IMR-90 (cell line): Measurements from ENCODE around the gene SMKR1.

Experiments
- BHLHE40 ChIP-seq: fragments of 150-350 bp; IDR thresholded peaks from 2 replicates; pipeline ENCODE4 v1.6.1; 2016; ENCODE audit warnings: mild to moderate bottlenecking, low read depth, low read length
- CEBPB ChIP-seq: IDR thresholded peaks from 2 replicates; pipeline ENCODE4 v1.6.1; 2012; ENCODE audit warnings: low read depth, low read length, improper control_type of control experiment
- CHD1 ChIP-seq: IDR thresholded peaks from 2 replicates; pipeline ENCODE4 v1.6.1; 2012; ENCODE audit warnings: low read depth, low read length, improper control_type of control experiment
- ELK1 ChIP-seq: fragments of 150-350 bp; IDR thresholded peaks from 2 replicates; pipeline ENCODE4 v1.6.1; 2016; ENCODE audit warnings: low read depth, mild to moderate bottlenecking, low read length, moderate library complexity, borderline replicate concordance
- FOS ChIP-seq: fragments of 150-350 bp; IDR thresholded peaks from 2 replicates; pipeline ENCODE4 v1.6.1; 2016; ENCODE audit warnings: low read depth, low read length
- MAFK ChIP-seq: IDR thresholded peaks from 2 replicates; pipeline ENCODE4 v1.6.1; 2012; ENCODE audit warnings: low read depth, low read length, improper control_type of control experiment
- MAZ ChIP-seq: IDR thresholded peaks from 2 replicates; pipeline ENCODE4 v1.6.1; 2012; ENCODE audit warnings: low read depth, mild to moderate bottlenecking, low read length, improper control_type of control experiment, moderate library complexity, borderline replicate concordance
- POLR2A ChIP-seq: IDR thresholded peaks from 2 replicates; pipeline ENCODE4 v1.6.1; 2012; ENCODE audit warnings: mild to moderate bottlenecking, low read depth, low read length
- RAD21 ChIP-seq: IDR thresholded peaks from 2 replicates; pipeline ENCODE4 v1.6.1; 2012; ENCODE audit warnings: low read length, improper control_type of control experiment
- RCOR1 ChIP-seq: IDR thresholded peaks from 2 replicates; pipeline ENCODE4 v1.6.1; 2012; ENCODE audit warnings: mild to moderate bottlenecking, low read length, improper control_type of control experiment; ENCODE audit not compliant: insufficient replicate concordance
- SMC3 ChIP-seq: fragments of 150-350 bp; IDR thresholded peaks from 2 replicates; pipeline ENCODE4 v1.6.1; 2016; ENCODE audit warnings: low read depth, mild to moderate bottlenecking, antibody characterized with exemption, low read length, moderate library complexity
- TF ChIP-seq, protein P1 (sequence below): conservative IDR thresholded peaks from 2 replicates; pipeline ENCODE4 v1.5.1; 2012; ENCODE audit warnings: mild to moderate bottlenecking, low read depth, low read length, improper control_type of control experiment

DNA sequence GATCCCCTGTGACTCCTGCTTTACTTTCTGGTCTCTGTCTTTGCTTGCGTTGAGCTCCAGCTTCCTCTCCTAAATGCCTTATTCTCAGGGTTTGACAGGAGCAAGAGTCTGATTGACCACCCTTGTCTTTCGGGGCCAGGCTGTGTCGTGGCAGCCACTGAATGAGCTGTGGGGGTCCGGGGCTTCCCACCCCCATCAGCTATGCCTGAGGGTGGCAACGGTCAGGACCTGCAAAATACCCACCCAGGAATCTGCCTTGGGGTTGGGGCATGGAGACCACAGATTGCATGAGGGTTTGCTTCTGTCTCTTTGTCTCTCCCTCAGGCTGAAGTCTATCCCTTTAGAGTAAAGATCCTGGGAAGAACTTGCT is 20.6 kb downstream of the SMKR1 start:
- TF ChIP-seq, protein P1, sequence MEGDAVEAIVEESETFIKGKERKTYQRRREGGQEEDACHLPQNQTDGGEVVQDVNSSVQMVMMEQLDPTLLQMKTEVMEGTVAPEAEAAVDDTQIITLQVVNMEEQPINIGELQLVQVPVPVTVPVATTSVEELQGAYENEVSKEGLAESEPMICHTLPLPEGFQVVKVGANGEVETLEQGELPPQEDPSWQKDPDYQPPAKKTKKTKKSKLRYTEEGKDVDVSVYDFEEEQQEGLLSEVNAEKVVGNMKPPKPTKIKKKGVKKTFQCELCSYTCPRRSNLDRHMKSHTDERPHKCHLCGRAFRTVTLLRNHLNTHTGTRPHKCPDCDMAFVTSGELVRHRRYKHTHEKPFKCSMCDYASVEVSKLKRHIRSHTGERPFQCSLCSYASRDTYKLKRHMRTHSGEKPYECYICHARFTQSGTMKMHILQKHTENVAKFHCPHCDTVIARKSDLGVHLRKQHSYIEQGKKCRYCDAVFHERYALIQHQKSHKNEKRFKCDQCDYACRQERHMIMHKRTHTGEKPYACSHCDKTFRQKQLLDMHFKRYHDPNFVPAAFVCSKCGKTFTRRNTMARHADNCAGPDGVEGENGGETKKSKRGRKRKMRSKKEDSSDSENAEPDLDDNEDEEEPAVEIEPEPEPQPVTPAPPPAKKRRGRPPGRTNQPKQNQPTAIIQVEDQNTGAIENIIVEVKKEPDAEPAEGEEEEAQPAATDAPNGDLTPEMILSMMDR: no peak
- TF ChIP-seq POLR2A: no peak
- no peak for TF ChIP-seq RAD21
- no peak for TF ChIP-seq CEBPB
- TF ChIP-seq SMC3: no peak
- no peak for TF ChIP-seq MAZ
- no peak for TF ChIP-seq MAFK
- no peak for TF ChIP-seq BHLHE40
- no peak for TF ChIP-seq FOS
- no peak for TF ChIP-seq ELK1
- no peak for TF ChIP-seq RCOR1
- no peak for TF ChIP-seq CHD1
